Measurements from ENCODE around the gene HDAC4.

HDAC4 gene

GRCh38 chr2:239401881-239402233 is 1.0 kb upstream of the HDAC4 start:
- H3K4me3 ChIP-seq (ENCODE audit: low read depth, low read length) = peak overlapping the region; percentile 98
- DNase-seq (ENCODE audit: low read depth) = peak; percentile 33

GRCh38 chr2:239401067-239401880 is 454 bp upstream of the HDAC4 start:
- peak; percentile 99 for DNase-seq (ENCODE audit: low read depth)
- TF ChIP-seq CTCF (conservative IDR thresholded peaks at IDR 0.05; ENCODE audit: low read depth, low read length) = no peak
- H3K4me3 ChIP-seq (ENCODE audit: low read depth, low read length) = peak overlapping the region; percentile 98

More at GRCh38 chr2:239401881-239402233, 1.0 kb upstream of the HDAC4 start:
- peak; percentile 18 for TF ChIP-seq CTCF (conservative IDR thresholded peaks at IDR 0.05; ENCODE audit: low read depth, low read length)

DNA sequence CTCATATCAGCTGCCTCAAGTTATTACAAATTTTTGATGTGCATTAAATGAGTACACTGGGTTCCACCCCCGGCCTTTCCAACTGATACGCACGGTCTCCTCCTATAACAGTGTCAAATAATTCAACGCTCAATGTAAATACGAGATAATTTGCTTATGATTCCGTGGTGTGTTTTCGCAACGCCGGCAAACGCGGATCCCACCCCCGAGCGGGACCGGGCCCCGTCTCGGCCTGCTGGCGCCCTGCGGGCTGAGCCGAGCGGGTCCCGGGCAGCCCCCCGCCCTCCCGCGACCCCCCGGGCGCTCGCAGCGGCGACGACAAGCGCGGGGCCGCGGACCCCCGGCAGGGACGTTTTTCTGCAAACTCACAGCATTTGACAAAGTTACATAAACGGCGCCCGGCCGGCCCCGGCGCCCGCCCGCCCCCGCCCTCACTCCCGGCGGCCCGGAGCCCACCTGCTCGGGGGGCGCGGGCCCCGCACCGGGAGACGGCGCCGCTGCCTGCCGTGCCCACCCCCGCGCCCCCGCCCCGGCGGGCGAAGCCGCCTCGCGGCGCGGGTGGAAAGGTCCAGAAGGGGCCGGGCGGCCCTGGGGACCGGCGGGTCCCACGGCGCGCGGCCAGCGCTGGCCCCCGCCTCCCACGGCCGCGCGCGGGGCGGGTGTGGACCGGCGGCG is 762 bp downstream of the HDAC4 start:
- H3K4me3 ChIP-seq (ENCODE audit: low read depth, low read length) = peak overlapping the region; percentile 60
- TF ChIP-seq CTCF (conservative IDR thresholded peaks at IDR 0.05; ENCODE audit: low read depth, low read length) = no peak
- peak; percentile 24 for DNase-seq (ENCODE audit: low read depth)

GRCh38 chr2:239399433-239399920 is 1.3 kb downstream of the HDAC4 start:
- no peak for TF ChIP-seq CTCF (conservative IDR thresholded peaks at IDR 0.05; ENCODE audit: low read depth, low read length)

GRCh38 chr2:239398521-239398921 is 2.3 kb downstream of the HDAC4 start:
- DNase-seq (ENCODE audit: low read depth) = no peak
- H3K4me3 ChIP-seq (ENCODE audit: low read depth, low read length) = no peak overlapping the region
- no peak for TF ChIP-seq CTCF (conservative IDR thresholded peaks at IDR 0.05; ENCODE audit: low read depth, low read length)

More at GRCh38 chr2:239399433-239399920, 1.3 kb downstream of the HDAC4 start:
- DNase-seq (ENCODE audit: low read depth) = peak; percentile 34
- H3K4me3 ChIP-seq (ENCODE audit: low read depth, low read length) = peak overlapping the region; percentile 60

DNA sequence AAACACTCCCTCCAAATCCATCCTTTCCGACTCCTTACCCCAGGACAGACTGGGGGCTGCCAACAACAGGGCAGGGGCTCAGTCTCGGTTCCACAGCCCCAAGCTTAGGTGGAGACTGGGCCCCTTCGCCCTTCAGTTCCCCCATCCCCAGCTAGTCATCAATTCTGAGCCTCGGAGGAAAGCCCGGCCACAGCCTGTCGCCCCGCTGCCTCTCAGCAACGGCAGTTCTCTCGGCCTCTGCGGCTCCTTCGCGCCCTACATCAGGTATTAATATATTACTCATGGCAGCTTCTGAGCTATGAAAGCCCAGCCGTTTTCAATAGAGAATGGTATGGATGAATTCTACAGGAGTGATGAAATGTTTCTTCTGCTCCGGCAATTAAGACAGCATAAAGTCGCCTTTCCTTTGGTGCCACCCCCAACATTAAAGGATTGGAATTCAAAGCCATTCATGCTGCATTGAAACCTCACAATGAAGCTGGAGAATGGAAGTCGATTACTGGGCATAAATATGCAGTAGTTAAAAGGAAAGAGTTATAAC is 2.8 kb downstream of the HDAC4 start:
- TF ChIP-seq CTCF (conservative IDR thresholded peaks at IDR 0.05; ENCODE audit: low read depth, low read length) = no peak
- no peak for DNase-seq (ENCODE audit: low read depth)
- H3K4me3 ChIP-seq (ENCODE audit: low read depth, low read length) = no peak overlapping the region

Measured in choroid plexus epithelial cell (primary cell).